ENCODE results near the gene TRIM28.

Gene TRIM28

DNA sequence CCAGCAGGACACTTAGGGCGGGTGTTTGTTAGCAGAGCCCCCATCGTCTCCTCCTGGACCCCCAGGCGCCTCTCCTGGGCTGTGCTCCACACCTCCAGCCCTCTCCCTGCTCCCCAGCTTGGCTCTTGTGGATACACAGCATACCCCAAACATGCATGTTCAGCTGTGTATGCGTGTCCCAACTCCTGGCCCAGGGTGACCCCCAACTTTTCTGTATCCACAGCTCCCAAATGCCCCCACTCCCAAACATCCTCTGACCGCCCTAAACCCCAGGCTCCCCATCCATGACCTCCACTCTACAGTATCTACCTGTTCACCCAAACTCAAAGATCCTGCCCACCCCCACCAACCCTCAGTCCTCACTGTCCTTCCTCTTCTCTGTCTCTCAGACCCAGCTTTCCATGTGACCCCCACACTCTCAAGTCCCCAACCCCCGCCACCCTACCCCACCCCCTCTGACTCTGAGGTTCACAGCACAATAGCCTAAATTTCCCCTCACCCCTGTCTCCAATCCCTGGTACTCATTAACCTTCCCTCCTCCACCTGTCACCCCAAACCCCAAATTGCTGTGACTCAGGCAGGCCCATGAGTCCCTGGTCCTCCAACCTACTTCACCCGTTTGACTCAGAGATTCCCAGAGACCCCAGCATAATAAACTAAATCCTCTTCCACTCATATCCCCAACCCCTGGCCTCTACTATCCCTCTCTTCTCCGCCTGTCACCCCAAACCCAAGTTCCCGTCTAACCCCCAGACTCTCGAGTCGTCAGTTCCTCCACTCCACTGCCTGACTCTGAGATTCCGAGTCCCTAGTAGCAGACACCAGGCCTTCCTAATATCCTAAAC is 13.6 kb downstream of the TRIM28 start:
- peaks cover 18% of the 10 kb centered on the region for H3K36me3 ChIP-seq
- TF ChIP-seq, protein P1, sequence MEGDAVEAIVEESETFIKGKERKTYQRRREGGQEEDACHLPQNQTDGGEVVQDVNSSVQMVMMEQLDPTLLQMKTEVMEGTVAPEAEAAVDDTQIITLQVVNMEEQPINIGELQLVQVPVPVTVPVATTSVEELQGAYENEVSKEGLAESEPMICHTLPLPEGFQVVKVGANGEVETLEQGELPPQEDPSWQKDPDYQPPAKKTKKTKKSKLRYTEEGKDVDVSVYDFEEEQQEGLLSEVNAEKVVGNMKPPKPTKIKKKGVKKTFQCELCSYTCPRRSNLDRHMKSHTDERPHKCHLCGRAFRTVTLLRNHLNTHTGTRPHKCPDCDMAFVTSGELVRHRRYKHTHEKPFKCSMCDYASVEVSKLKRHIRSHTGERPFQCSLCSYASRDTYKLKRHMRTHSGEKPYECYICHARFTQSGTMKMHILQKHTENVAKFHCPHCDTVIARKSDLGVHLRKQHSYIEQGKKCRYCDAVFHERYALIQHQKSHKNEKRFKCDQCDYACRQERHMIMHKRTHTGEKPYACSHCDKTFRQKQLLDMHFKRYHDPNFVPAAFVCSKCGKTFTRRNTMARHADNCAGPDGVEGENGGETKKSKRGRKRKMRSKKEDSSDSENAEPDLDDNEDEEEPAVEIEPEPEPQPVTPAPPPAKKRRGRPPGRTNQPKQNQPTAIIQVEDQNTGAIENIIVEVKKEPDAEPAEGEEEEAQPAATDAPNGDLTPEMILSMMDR (IDR thresholded peaks at IDR 0.05; ENCODE audit: low read depth, low read length), result no peak
- DNase-seq, result no peak
- H3K4me3 ChIP-seq (ENCODE audit: low read depth, low read length), result peak overlapping the region; percentile 99
- no peaks in the 10 kb centered on the region for H3K9me3 ChIP-seq
- H3K27me3 ChIP-seq, result peaks cover 1% of the 10 kb centered on the region; the same call in 1 of the 2 replicates
- peaks cover 8% of the 10 kb centered on the region for H3K4me1 ChIP-seq

DNA sequence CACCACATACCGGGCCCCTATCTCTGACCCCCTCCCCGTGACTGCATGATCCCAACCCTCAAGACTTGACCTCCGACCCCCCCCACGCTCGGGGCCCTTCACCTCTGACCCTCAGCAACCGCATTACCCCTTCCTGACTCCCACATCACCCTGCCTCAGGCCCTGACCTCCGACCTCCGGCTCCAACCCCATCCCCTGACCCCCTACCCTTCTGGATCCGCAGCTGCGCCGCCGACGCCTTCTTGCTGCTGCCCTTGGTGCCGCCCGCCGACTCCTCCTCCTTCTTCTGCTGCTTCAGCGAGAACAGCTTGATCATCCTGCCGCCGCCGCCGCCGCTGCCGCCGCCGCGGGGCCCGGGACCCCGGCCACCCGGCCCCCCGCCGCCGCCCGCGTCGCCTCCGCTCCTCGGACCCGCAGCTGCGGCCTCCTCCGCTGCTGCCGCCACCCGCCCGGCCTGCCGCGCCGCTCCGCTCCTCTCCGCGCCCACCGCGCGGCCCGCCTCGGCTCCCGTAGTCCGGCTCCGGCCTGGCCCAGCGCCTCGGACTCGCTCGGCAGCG is 14.3 kb downstream of the TRIM28 start, which contains the start of gene UBE2M:
Gene UBE2M (minus strand): TSS at position 546 of the 557 bp plus-strand sequence. CDS start 230 bp downstream, at position 316.
- Histone ChIP-seq H3K9me3 (no peaks in the 10 kb centered on the region), H3K27me3 (peaks cover 4% of the 10 kb centered on the region; the same call in 1 of the 2 replicates), H3K4me3 (ENCODE audit: low read depth, low read length) (peak within 1 kb of the TSS; percentile 99), H3K36me3 (peaks cover 17% of the 10 kb centered on the region), H3K4me1 (peaks cover 8% of the 10 kb centered on the region)
- TF ChIP-seq, protein P1 (IDR thresholded peaks at IDR 0.05; ENCODE audit: low read depth, low read length), result no peak
- DNase-seq, result peak; percentile 92

DNA sequence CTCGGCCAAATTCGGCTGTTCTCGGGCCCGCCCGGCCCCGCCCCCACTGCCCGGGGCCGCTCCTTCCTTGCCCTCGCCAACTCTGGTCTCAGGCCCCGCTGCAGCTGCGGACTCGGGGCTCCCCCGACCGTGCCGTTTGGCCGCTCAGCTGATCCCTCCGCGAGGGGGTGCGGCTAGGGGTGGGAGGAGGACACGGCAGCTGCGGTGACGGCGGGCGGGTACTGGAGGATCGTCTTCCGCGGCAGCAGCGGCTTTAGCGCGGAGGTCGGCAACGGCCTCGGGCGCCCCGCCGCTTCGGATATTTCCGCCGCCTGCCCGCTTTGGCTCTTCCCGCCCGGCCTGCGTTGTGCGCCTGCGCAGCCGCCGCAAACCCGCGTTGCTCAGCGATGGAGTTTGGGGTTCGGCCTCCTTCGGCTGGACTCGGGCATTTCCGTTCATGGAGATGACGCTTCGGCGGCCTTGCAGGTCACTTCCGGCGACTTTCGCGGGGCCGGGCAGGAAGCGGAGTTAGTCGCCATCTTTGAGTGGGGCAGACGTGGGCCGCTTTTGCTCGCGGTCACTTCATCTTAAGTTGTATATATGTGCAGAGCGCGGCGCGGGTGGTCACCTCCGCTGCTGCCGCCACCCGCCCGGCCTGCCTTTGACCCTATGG is 14.9 kb downstream of the TRIM28 start:
- H3K27me3 ChIP-seq, result peaks cover 4% of the 10 kb centered on the region; the same call in 1 of the 2 replicates
- peak overlapping the region; percentile 82 for H3K4me3 ChIP-seq (ENCODE audit: low read depth, low read length)
- H3K9me3 ChIP-seq, result no peaks in the 10 kb centered on the region
- TF ChIP-seq, protein P1 (IDR thresholded peaks at IDR 0.05; ENCODE audit: low read depth, low read length), result no peak
- peaks cover 15% of the 10 kb centered on the region for H3K36me3 ChIP-seq
- H3K4me1 ChIP-seq, result peaks cover 11% of the 10 kb centered on the region
- peak; percentile 100 for DNase-seq

- peaks cover 9% of the 10 kb centered on the region for H3K4me1 ChIP-seq
- H3K9me3 ChIP-seq, result no peaks in the 10 kb centered on the region
- TF ChIP-seq, protein P1 (IDR thresholded peaks at IDR 0.05; ENCODE audit: low read depth, low read length), result no peak
- H3K27me3 ChIP-seq, result peaks cover 4% of the 10 kb centered on the region; the same call in 1 of the 2 replicates
- peaks cover 15% of the 10 kb centered on the region for H3K36me3 ChIP-seq
- peak overlapping the region; percentile 82 for H3K4me3 ChIP-seq (ENCODE audit: low read depth, low read length)
- peak; percentile 95 for DNase-seq
Observed at GRCh38 chr19:58559275-58560006, 15.6 kb downstream of the TRIM28 start.

- Histone ChIP-seq H3K4me3 (ENCODE audit: low read depth, low read length) (peak overlapping the region; percentile 82), H3K9me3 (no peaks in the 10 kb centered on the region), H3K4me1 (peaks cover 9% of the 10 kb centered on the region), H3K36me3 (peaks cover 17% of the 10 kb centered on the region), H3K27me3 (peaks cover 4% of the 10 kb centered on the region; the same call in 1 of the 2 replicates)
- TF ChIP-seq, protein P1 (IDR thresholded peaks at IDR 0.05; ENCODE audit: low read depth, low read length), result no peak
- no peak for DNase-seq
Observed at GRCh38 chr19:58560007-58560887, 16.4 kb downstream of the TRIM28 start.

Measured in BE2C (cell line).